AG04450 (cell line): Measurements from ENCODE around the gene SSR4. TPM values are rescaled to one million over a fixed set of nuclear protein-coding genes. Genes with fewer than 3 reads are reported as not detected.

Experiments
- CTCF ChIA-PET: fragments of 300-600, 350-600 bp; formaldehyde crosslinking; extraction: SDS; loops from one replicate; lab custom pipeline; 2022; ENCODE audit warnings: antibody characterized with exemption, inconsistent platforms; lab: Charles Lee
- POLR2A ChIA-PET: fragments of 350-600 bp; formaldehyde crosslinking; extraction: SDS; loops from one replicate; lab custom pipeline; 2021; ENCODE audit warnings: antibody characterized with exemption, inconsistent platforms; lab: Yijun Ruan, JAX
- DNase-seq: peaks from one replicate; pipeline ENCODE4 v3.0.0-alpha.2; 2011; ENCODE audit warnings: low read depth, low spot score
- H3K27ac ChIP-seq: one replicate; pipeline ENCODE4 v1.5.1; 2012; ENCODE audit warnings: low read depth, low read length, control low read depth
- H3K27me3 ChIP-seq: one replicate; pipeline ENCODE4 v1.6.0; 2012; ENCODE audit warnings: low read length; ENCODE audit not compliant: control insufficient read depth, insufficient read depth
- H3K4me3 ChIP-seq: 2 replicates; pipeline ENCODE4 v1.5.1; 2011; ENCODE audit warnings: mild to moderate bottlenecking, low read depth, low read length, control low read depth
- H3K9me3 ChIP-seq: 2 replicates; pipeline ENCODE4 v1.5.1; 2012; ENCODE audit warnings: low read length; ENCODE audit not compliant: control insufficient read depth, insufficient read depth
- polyA plus RNA-seq: library from polyadenylated mRNA; depleted of rRNA; stranded (reverse); fragments of >200 nt; gene quantifications from 2 replicates; pipeline ENCODE4 v1.2.3, GENCODE V29; 2011
- TF ChIP-seq, protein P1 (sequence below): IDR thresholded peaks from 2 replicates; pipeline ENCODE4 v1.5.1; 2011; ENCODE audit warnings: low read depth, low read length, control low read depth, inconsistent platforms

The SSR4 gene
- polyA plus RNA-seq, 1 experiment, result 277 TPM

DNA sequence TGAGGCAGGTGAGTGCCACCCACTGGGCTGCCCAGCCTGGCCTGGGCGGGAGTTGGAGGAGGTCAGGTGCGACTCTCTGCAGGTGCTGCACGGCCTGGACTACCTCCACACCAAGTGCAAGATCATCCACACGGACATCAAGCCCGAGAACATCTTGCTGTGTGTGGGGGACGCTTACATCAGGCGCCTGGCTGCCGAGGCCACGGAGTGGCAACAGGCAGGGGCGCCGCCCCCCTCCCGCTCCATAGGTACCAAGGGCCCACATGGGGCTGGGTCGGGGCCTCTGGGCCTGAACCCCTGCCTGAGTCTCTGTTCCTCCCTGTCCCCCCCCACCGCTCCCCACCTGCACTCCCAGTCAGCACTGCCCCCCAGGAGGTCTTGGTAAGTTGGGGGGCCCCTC is 11.6 kb upstream of the SSR4 start:
- H3K27ac ChIP-seq, result no peak overlapping the region
- no peaks in the 10 kb centered on the region for H3K9me3 ChIP-seq
- no peaks in the 10 kb centered on the region for H3K27me3 ChIP-seq
- DNase-seq, result no peak
- TF ChIP-seq, protein P1, sequence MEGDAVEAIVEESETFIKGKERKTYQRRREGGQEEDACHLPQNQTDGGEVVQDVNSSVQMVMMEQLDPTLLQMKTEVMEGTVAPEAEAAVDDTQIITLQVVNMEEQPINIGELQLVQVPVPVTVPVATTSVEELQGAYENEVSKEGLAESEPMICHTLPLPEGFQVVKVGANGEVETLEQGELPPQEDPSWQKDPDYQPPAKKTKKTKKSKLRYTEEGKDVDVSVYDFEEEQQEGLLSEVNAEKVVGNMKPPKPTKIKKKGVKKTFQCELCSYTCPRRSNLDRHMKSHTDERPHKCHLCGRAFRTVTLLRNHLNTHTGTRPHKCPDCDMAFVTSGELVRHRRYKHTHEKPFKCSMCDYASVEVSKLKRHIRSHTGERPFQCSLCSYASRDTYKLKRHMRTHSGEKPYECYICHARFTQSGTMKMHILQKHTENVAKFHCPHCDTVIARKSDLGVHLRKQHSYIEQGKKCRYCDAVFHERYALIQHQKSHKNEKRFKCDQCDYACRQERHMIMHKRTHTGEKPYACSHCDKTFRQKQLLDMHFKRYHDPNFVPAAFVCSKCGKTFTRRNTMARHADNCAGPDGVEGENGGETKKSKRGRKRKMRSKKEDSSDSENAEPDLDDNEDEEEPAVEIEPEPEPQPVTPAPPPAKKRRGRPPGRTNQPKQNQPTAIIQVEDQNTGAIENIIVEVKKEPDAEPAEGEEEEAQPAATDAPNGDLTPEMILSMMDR, result no peak
- H3K4me3 ChIP-seq, result no peak overlapping the region
- ChIA-PET CTCF (no interaction called here), POLR2A (no interaction called here)

DNA sequence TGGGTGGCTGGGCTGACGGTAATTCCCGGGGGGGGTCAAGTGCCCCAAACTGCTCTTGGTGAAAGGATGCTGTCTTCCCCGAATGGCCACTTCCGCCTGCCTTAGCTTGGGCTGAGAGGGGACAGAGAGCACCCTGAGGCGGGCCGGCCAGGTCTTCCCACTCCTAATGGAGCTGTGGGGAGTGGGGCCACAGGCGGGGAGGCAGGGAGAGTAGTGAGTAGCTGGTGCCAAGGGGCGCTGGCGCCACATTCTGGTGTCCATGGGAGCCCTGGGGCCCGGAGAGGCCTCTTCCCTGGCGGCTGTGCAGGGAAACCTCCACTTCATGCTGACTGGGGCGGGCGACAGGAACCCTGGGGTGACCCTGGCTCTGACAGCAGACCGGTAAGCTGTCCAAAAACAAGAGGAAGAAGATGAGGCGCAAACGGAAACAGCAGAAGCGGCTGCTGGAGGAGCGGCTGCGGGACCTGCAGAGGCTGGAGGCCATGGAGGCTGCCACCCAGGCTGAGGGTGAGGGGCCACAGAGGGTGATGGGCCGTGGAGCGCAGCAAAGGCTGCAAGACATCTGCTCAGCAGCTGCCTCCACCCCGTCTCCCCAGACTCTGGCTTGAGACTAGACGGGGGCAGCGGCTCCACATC is 11.0 kb upstream of the SSR4 start:
- POLR2A ChIA-PET, result no interaction called here
- Histone ChIP-seq H3K27ac (no peak overlapping the region), H3K27me3 (no peaks in the 10 kb centered on the region), H3K4me3 (no peak overlapping the region), H3K9me3 (no peaks in the 10 kb centered on the region)
- CTCF ChIA-PET, result no interaction called here
- TF ChIP-seq, protein P1, result no peak
- DNase-seq, result no peak

DNA sequence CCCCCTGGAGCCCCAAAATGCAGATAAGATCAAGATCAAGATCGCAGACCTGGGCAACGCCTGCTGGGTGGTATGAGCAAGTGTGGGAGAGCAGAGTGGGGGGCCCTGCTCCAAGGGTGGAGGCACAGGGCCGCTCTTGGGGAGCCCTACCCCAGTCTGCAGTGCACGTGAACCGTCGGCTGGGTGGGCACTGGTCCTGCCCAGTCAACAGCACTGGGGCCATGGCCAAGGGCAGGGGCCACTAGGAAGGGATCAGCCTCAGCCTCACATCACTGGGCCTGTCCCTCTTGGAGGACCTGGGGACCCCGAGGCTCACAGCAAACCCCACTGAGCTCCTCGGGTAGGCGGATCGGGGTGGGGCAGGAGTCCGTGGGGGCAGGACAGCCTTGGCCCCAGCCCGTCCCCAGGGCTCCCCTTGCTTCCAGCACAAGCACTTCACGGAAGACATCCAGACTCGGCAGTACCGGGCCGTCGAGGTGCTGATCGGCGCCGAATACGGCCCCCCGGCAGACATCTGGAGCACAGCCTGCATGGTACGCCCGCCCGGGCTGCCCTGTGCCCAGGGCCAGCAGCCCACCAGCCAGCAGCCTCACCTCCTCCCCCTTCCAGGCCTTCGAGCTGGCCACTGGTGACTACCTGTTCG is 10.0 kb upstream of the SSR4 start:
- Histone ChIP-seq H3K27ac (no peak overlapping the region), H3K9me3 (no peaks in the 10 kb centered on the region), H3K27me3 (no peaks in the 10 kb centered on the region), H3K4me3 (no peak overlapping the region)
- POLR2A ChIA-PET, result no interaction called here
- TF ChIP-seq, protein P1, result no peak
- no peak for DNase-seq
- CTCF ChIA-PET, result no interaction called here

DNA sequence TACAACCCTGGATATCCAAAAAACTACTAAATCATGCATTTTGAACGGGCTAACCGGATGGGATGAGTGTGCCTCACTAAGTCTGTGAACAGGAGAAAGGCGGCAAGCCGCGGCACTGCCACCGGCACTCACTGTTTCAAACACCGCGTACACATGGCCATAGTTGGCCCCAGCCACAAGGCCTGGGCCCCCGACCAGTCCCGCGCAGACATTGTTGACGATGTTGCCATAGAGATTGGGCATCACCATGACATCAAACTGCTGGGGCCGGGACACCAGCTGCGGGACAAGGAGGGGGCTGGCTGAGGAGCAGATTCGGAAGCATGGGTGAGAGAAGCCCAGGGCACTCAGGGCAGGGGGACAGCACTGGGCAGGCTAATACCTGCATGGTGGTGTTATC is 7.8 kb upstream of the SSR4 start:
- Histone ChIP-seq H3K27ac (no peak overlapping the region), H3K4me3 (no peak overlapping the region), H3K27me3 (no peaks in the 10 kb centered on the region), H3K9me3 (no peaks in the 10 kb centered on the region)
- ChIA-PET CTCF (no interaction called here), POLR2A (no interaction called here)
- TF ChIP-seq, protein P1, result no peak
- no peak for DNase-seq

DNA sequence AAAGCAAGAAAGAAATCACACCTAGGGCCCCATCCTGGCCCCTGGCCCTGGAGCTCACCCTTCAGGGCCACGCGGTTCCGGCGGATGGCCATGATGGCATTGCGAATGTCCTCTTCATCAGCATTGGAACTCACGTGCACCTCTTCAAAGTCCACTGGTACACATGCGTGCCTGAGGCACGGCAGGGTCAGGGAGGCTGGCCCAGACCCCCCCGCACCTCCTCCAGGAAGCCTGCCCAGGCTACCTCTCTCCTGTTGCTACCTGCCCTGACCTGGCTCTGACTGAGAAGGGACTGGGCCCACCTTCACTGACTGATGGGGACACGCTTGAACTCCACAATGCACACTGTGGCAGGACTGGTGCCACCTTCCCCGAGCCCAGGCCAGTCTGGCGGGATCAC is 4.8 kb upstream of the SSR4 start:
- ChIA-PET POLR2A (no interaction called here), CTCF (no interaction called here)
- DNase-seq, result no peak
- TF ChIP-seq, protein P1, result no peak
- Histone ChIP-seq H3K4me3 (no peak overlapping the region), H3K27me3 (no peaks in the 10 kb centered on the region), H3K27ac (no peak overlapping the region), H3K9me3 (no peaks in the 10 kb centered on the region; the same call in 1 of the 2 replicates)
